Right kidney (tissue), 1 donor: ENCODE measurements around the gene DRC7.
"Not testable (repeated sequence)": the region's sequence is repeated elsewhere in the genome, so short reads cannot be mapped to it uniquely, and the experiment has no call there.

ENCODE experiments used
- DNase-seq: peaks from one replicate; pipeline ENCODE4 v3.0.0-alpha.2; 2016

Gene DRC7

GRCh38 chr16:57711993-57712392, 17.4 kb downstream of the DRC7 start:
- no peak for DNase-seq

GRCh38 chr16:57712569-57712968, 18.0 kb downstream of the DRC7 start:
- DNase-seq: not testable (repeated sequence)

GRCh38 chr16:57713596-57713995, 19.0 kb downstream of the DRC7 start:
- no peak for DNase-seq

GRCh38 chr16:57714047-57714446, 19.4 kb downstream of the DRC7 start:
- no peak for DNase-seq

- DNase-seq: no peak
Measured at GRCh38 chr16:57720142-57720575, 25.6 kb downstream of the DRC7 start.

- DNase-seq: peak; percentile 28
Measured at GRCh38 chr16:57721356-57722209, 27.0 kb downstream of the DRC7 start.

GRCh38 chr16:57722210-57722499, 27.5 kb downstream of the DRC7 start:
- DNase-seq: peak; percentile 25

GRCh38 chr16:57722651-57723050, 28.0 kb downstream of the DRC7 start:
- DNase-seq: peak; percentile 32

GRCh38 chr16:57723170-57723569, 28.6 kb downstream of the DRC7 start:
- DNase-seq: no peak

- DNase-seq: no peak
Measured at GRCh38 chr16:57724531-57724930, 29.9 kb downstream of the DRC7 start.

GRCh38 chr16:57725151-57725550, 30.5 kb downstream of the DRC7 start:
- DNase-seq: no peak

GRCh38 chr16:57725554-57725953, 30.9 kb downstream of the DRC7 start:
- no peak for DNase-seq

- DNase-seq: no peak
Measured at GRCh38 chr16:57725976-57726375, 31.4 kb downstream of the DRC7 start.

GRCh38 chr16:57726433-57726947, 31.9 kb downstream of the DRC7 start:
- no peak for DNase-seq

- no peak for DNase-seq
Measured at GRCh38 chr16:57727610-57728009, 33.0 kb downstream of the DRC7 start.

- no peak for DNase-seq
Measured at GRCh38 chr16:57728336-57729181, 34.0 kb downstream of the DRC7 start.

GRCh38 chr16:57729182-57729484, 34.5 kb downstream of the DRC7 start:
- DNase-seq: no peak

- not testable (repeated sequence) for DNase-seq
Measured at GRCh38 chr16:57729852-57730251, 35.2 kb downstream of the DRC7 start.

GRCh38 chr16:57730771-57731730, 36.4 kb downstream of the DRC7 start:
- DNase-seq: no peak

GRCh38 chr16:57732037-57732436, 37.4 kb downstream of the DRC7 start:
- no peak for DNase-seq

- no peak for DNase-seq
Measured at GRCh38 chr16:57732714-57733113, 38.1 kb downstream of the DRC7 start.

- DNase-seq: peak; percentile 23
Measured at GRCh38 chr16:57734308-57734924, 39.8 kb downstream of the DRC7 start.
